Activated CD4-positive, alpha-beta T cell treated with anti-CD3 and anti-CD28 coated beads for 36 hours (primary cell): Measurements from ENCODE around the gene TCP1. TPM values are rescaled to one million over a fixed set of nuclear protein-coding genes. Genes with fewer than 3 reads are reported as not detected.
A peak's percentile ranks its signal among the peaks of the same experiment; 100 is the strongest.
"Not testable (repeated sequence)": the region's sequence is repeated elsewhere in the genome, so short reads cannot be mapped to it uniquely, and the experiment has no call there.

Experiments used
- ATAC-seq: fragments of 200-7000 bp; cut with Tn5 transposase; one replicate; pipeline ENCODE4 v1.10.0; 2021; ENCODE audit warnings: mild to moderate bottlenecking, moderate library complexity
- CTCF ChIA-PET: fragments of 350-600 bp; sonication (Branson Sonifier 250); formaldehyde crosslinking; loops from one replicate; lab custom pipeline; 2021; ENCODE audit warnings: antibody characterized with exemption; lab: Charles Lee
- POLR2A ChIA-PET: fragments of 350-600 bp; sonication (Branson Sonifier 250); formaldehyde crosslinking; loops from one replicate; lab custom pipeline; 2021; ENCODE audit warnings: antibody characterized with exemption, inconsistent platforms; lab: Charles Lee
- DNase-seq: peaks from one replicate; pipeline ENCODE4 v3.0.0-alpha.2; 2020
- H3K27ac Mint-ChIP-seq: one replicate; pipeline ENCODE4 v1.8.0; 2021; ENCODE audit warnings: mixed read lengths
- H3K27me3 Mint-ChIP-seq: one replicate; pipeline ENCODE4 v1.8.0; 2021; ENCODE audit warnings: mixed read lengths
- H3K36me3 Mint-ChIP-seq: one replicate; pipeline ENCODE4 v1.8.0; 2021; ENCODE audit warnings: low read depth, mixed read lengths
- H3K4me1 Mint-ChIP-seq: one replicate; pipeline ENCODE4 v1.8.0; 2021; ENCODE audit warnings: mixed read lengths
- H3K4me3 Mint-ChIP-seq: one replicate; pipeline ENCODE4 v1.8.0; 2021; ENCODE audit warnings: mild to moderate bottlenecking, moderate library complexity, mixed read lengths
- H3K9me3 Mint-ChIP-seq: one replicate; pipeline ENCODE4 v1.8.0; 2021; ENCODE audit warnings: low read depth, mixed read lengths
- intact Hi-C, 2 experiments: fragments of 100-400 bp; cut with DNase I in 1 of 2; cut with micrococcal nuclease in 1 of 2; formaldehyde crosslinking; loops; one replicate each; pipeline versions ENCODE4 v1.14.2 to v1.15.1; 2022 to 2024; cut with DNase I, micrococcal nuclease
- total RNA-seq, 2 experiments: library from RNA; stranded (reverse); gene quantifications; one replicate each; pipeline ENCODE4 v1.2.3, GENCODE V29; 2021

The TCP1 gene
- total RNA-seq, 2 experiments from 2014 or later = 358 to 496 TPM

DNA sequence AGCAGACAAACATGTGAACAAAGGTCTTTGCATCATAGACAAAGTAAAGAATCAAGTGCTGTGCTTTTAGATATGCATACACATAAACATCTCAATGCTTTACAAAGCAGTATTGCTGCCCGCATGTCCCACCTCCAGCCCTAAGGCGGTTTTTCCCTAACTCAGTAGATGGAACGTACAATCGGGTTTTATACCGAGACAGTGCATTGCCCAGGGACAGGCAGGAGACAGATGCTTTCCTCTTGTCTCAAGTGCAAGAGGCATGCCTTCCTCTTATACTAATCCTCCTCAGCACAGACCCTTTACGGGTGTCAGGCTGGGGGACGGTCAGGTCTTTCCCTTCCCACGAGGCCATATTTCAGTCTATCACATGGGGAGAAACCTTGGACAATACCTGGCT lies 5.6 kb upstream of the TCP1 start:
- CTCF ChIA-PET, DNase-seq, H3K27ac Mint-ChIP-seq, POLR2A ChIA-PET, H3K9me3 Mint-ChIP-seq, ATAC-seq, H3K4me3 Mint-ChIP-seq, H3K27me3 Mint-ChIP-seq: not testable (repeated sequence)
- intact Hi-C loops = loop anchor here in 1 of 2 experiments (5.0 kb wide), 1 partner anchor 137 kb away; no protein-coding TSS in a partner anchor
- H3K36me3 Mint-ChIP-seq = peaks cover 75% of the 10 kb centered on the region
- peaks cover 58% of the 10 kb centered on the region for H3K4me1 Mint-ChIP-seq

DNA sequence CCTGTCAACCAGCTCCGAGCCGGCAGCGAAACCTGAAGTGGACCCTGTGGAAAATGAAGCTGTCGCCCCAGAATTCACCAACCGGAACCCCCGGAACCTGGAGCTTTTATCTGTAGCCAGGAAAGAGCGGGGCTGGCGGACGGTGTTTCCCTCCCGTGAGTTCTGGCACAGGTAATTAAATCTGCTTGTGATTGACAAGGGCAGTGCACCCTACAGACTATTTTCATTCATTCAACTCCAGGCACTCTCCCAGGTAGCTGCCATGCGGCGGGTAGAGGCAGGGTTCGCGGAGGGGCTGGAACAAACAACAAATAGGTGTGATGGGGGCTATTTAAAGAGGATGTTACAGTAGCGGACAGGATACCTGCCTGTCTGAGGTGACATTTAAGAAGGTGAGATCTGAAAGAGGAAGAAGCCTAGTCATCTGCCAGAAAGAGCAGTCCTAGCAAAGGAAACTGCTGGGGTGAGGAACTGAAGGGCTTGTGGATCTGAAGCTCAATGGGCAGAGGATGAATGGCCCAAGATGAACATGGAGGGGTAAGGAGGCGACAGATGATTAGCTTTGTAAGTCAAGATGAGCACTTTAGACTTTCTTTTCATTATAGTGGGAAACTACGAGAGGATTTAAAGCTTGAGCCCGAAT lies 1.7 kb upstream of the TCP1 start:
- intact Hi-C loops = loop anchor here (1.0 to 5.0 kb wide), 3 partner anchors 98 to 141 kb away; partner anchors contain the start of gene SOD2 (in 1 of the 2)
- H3K27ac Mint-ChIP-seq = peak overlapping the region; percentile 99
- no peaks in the 10 kb centered on the region for H3K27me3 Mint-ChIP-seq
- ChIA-PET POLR2A (interaction anchor here (0.7 to 5.6 kb wide), 3 partner anchors 30 to 114 kb away, joined by 3 to 44 read pairs (median 4); partner anchors contain the start of gene WTAP), CTCF (interaction anchor here (0.6 to 2.9 kb wide), 7 partner anchors 9 to 111 kb away, joined by 3 to 13 read pairs (median 4); no protein-coding TSS in a partner anchor)
- peaks cover 69% of the 10 kb centered on the region for H3K36me3 Mint-ChIP-seq
- DNase-seq (peak; percentile 41), ATAC-seq (no peak)
- peak overlapping the region; percentile 86 for H3K4me3 Mint-ChIP-seq
- H3K9me3 Mint-ChIP-seq = no peaks in the 10 kb centered on the region
- peaks cover 57% of the 10 kb centered on the region for H3K4me1 Mint-ChIP-seq

GRCh38 chr6:159790149-159790955 lies 950 bp upstream of the TCP1 start, which contains the start of gene MRPL18:
MRPL18 (plus strand) TSS chr6:159790467; CDS start chr6:159790588, 121 bp downstream.
- intact Hi-C loops = loop anchor here (1.0 to 5.0 kb wide), 3 partner anchors 98 to 142 kb away; partner anchors contain the start of gene SOD2 (in 1 of the 2)
- peaks cover 75% of the 10 kb centered on the region for H3K36me3 Mint-ChIP-seq
- no peaks in the 10 kb centered on the region for H3K9me3 Mint-ChIP-seq
- POLR2A ChIA-PET = interaction anchor here (0.5 to 5.6 kb wide), 13 partner anchors 20 to 730 kb away, joined by 3 to 44 read pairs (median 5); partner anchors contain the start of genes ACAT2, IGF2R, SOD2 and WTAP
- H3K27ac Mint-ChIP-seq = peak within 1 kb of the TSS; percentile 99
- DNase-seq (peak; percentile 94), ATAC-seq (peak; percentile 85)
- CTCF ChIA-PET = interaction anchor here (0.6 to 2.9 kb wide), 13 partner anchors 8 to 183 kb away, joined by 3 to 13 read pairs (median 4); no protein-coding TSS in a partner anchor
- H3K4me3 Mint-ChIP-seq = peak within 1 kb of the TSS; percentile 86
- H3K27me3 Mint-ChIP-seq = no peaks in the 10 kb centered on the region
- peaks cover 60% of the 10 kb centered on the region for H3K4me1 Mint-ChIP-seq

DNA sequence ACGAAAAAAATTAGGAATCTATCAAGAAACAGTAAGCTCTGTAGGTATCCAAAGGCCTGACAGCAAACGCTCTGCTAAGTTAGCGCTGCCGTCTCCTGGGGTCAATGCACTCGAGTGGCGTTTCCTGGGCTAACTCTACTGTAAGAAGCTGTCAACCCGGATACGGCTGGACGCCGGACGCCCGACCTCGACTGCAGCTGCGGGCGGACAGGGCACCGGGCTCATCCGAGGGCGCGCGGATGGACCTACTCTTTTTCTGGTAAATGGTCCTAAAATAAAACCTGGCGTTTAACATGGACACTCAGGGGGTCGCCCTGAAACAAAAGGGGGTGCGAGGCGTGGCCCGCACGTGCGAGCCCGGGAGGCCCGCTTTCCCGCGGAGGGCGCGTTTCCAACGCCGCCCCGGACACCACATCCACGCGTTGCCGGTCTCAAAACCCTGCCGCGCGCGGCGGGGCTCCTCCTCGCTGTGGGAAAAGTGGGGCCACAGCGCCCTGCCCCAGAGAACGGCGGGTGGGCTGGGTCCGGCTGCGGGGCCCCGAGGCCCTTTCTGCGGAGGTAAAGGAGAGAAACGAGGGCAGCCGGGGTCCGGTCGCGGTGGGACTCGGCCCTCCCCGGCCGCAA lies 537 bp downstream of the TCP1 start:
- H3K27ac Mint-ChIP-seq = peak overlapping the region; percentile 99
- ATAC-seq (no peak), DNase-seq (peak; percentile 49)
- intact Hi-C loops = loop anchor here (1.0 to 5.0 kb wide), 7 partner anchors 27 to 972 kb away; partner anchors contain the start of genes ACAT2 (in 2 of the 2), WTAP (in 2 of the 2), EZR (in 1 of the 2) and IGF2R (in 1 of the 2)
- H3K4me1 Mint-ChIP-seq = peaks cover 60% of the 10 kb centered on the region
- peaks cover 76% of the 10 kb centered on the region for H3K36me3 Mint-ChIP-seq
- peak overlapping the region; percentile 86 for H3K4me3 Mint-ChIP-seq
- no peaks in the 10 kb centered on the region for H3K9me3 Mint-ChIP-seq
- H3K27me3 Mint-ChIP-seq = no peaks in the 10 kb centered on the region
- CTCF ChIA-PET = interaction anchor here (1.4 to 2.9 kb wide), 2 partner anchors 98 to 185 kb away, joined by 3 to 13 read pairs; no protein-coding TSS in a partner anchor
- POLR2A ChIA-PET = interaction anchor here (1.3 to 5.6 kb wide), 4 partner anchors 28 to 180 kb away, joined by 5 to 44 read pairs (median 20); partner anchors contain the start of genes ACAT2, IGF2R, SOD2 and WTAP

- CTCF ChIA-PET = no interaction called here
- ATAC-seq = no peak
- Mint-ChIP-seq H3K36me3 (peaks cover 75% of the 10 kb centered on the region), H3K27ac (peak overlapping the region; percentile 99), H3K27me3 (no peaks in the 10 kb centered on the region), H3K9me3 (no peaks in the 10 kb centered on the region), H3K4me3 (peak overlapping the region; percentile 86), H3K4me1 (peaks cover 60% of the 10 kb centered on the region)
- POLR2A ChIA-PET = interaction anchor here (2.4 to 5.6 kb wide), 3 partner anchors 28 to 95 kb away, joined by 15 to 44 read pairs (median 24); partner anchors contain the start of genes ACAT2, SOD2 and WTAP
- intact Hi-C loops = loop anchor here in 1 of 2 experiments (2.0 to 5.0 kb wide), 3 partner anchors 36 to 971 kb away; partner anchors contain the start of gene EZR
- DNase-seq = peak; percentile 38
Observed at GRCh38 chr6:159788276-159788675, 1.1 kb downstream of the TCP1 start.

- DNase-seq = no peak
- Mint-ChIP-seq H3K36me3 (peaks cover 61% of the 10 kb centered on the region), H3K27ac (peak overlapping the region; percentile 17), H3K27me3 (no peaks in the 10 kb centered on the region), H3K9me3 (no peaks in the 10 kb centered on the region), H3K4me1 (peaks cover 20% of the 10 kb centered on the region), H3K4me3 (no peak overlapping the region)
- ATAC-seq = no peak
- intact Hi-C loops = no loop called here
- POLR2A ChIA-PET = no interaction called here
- CTCF ChIA-PET = no interaction called here
Observed at GRCh38 chr6:159778542-159779103, 10.8 kb downstream of the TCP1 start.

DNA sequence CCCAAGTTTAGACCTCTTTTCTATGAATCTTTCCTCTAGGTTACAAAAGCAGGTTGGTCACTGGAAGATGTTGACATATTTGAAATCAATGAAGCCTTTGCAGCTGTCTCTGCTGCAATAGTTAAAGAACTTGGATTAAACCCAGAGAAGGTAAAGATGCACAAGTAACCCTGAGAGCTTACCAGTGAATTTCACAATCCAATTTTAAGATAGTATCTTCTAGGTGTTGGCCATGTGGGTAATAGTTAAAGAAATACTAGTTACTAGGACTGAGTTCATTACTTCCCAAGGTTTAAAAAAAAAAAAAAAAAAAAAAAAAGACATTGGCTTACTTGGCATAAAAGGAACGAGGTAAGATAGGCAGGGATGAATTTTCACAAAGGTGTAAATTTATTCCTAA lies 11.3 kb downstream of the TCP1 start:
- CTCF ChIA-PET = no interaction called here
- Mint-ChIP-seq H3K27ac (peak overlapping the region; percentile 17), H3K4me3 (no peak overlapping the region), H3K27me3 (no peaks in the 10 kb centered on the region), H3K9me3 (no peaks in the 10 kb centered on the region), H3K36me3 (peaks cover 59% of the 10 kb centered on the region), H3K4me1 (peaks cover 17% of the 10 kb centered on the region)
- POLR2A ChIA-PET = no interaction called here
- intact Hi-C loops = no loop called here
- ATAC-seq (no peak), DNase-seq (no peak)

DNA sequence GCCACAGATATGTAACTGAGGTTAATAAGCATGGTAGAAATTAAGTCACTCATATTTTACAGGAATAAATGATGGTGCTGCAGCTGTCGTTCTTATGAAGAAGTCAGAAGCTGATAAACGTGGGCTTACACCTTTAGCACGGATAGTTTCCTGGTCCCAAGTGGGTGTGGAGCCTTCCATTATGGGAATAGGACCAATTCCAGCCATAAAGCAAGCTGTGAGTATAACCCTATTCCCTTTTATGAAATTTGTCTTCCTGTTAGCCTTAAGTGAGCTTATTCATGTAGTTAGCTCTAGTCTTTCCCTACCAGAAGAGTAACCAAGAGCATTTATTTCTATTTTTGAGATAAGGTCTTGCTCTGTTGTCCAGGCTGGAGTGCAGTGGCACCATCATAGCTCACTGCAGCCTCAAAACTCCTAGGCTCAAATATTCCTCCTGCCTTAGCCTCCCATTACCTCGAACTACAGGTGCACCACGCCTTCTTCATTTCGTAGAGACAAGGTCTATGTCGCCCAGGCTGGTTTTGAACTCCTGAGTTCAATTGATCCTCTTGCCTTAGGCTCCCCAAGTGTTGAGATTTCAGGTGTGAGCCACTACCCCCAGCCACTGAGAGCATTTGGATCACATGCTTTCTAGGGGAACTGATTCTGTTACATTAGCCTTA lies 12.0 kb downstream of the TCP1 start:
- DNase-seq = no peak
- Mint-ChIP-seq H3K27ac (peak overlapping the region; percentile 6), H3K9me3 (no peaks in the 10 kb centered on the region), H3K27me3 (no peaks in the 10 kb centered on the region), H3K36me3 (peaks cover 51% of the 10 kb centered on the region), H3K4me1 (peaks cover 9% of the 10 kb centered on the region), H3K4me3 (no peak overlapping the region)
- POLR2A ChIA-PET = interaction anchor here (0.9 to 1.0 kb wide), 2 partner anchors 11 to 16 kb away, joined by 3 read pairs; partner anchors contain the start of gene ACAT2
- ATAC-seq = no peak
- CTCF ChIA-PET = interaction anchor here (1.1 kb wide), 1 partner anchor 74 kb away, joined by 3 read pairs; no protein-coding TSS in a partner anchor
- intact Hi-C loops = no loop called here

DNA sequence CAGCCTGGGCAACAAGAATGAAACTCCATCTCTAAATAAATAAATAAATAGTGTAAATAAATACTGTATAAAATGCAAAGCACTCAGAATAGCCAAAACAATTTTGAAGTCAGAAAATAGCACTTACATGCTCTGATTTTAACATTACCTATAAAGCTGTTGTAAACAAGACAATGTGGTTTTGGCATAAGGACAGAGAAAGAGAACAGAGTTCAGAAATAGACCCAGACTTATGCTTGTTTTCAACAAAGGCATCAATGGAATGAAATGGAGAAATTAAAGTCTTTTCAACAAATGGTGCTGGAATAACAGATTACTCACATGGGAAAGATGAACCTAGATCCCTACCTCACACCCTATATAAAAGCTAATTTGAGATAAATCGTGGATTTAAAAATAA lies 17.2 kb downstream of the TCP1 start:
- ChIA-PET POLR2A (interaction anchor here (1.1 to 1.2 kb wide), 2 partner anchors 10 kb away, joined by 4 read pairs; partner anchors contain the start of gene ACAT2), CTCF (no interaction called here)
- intact Hi-C loops = no loop called here
- peaks cover 10% of the 10 kb centered on the region for H3K4me1 Mint-ChIP-seq
- DNase-seq = no peak
- no peak for ATAC-seq
- no peak overlapping the region for H3K4me3 Mint-ChIP-seq
- H3K36me3 Mint-ChIP-seq = peaks cover 48% of the 10 kb centered on the region
- H3K9me3 Mint-ChIP-seq = peaks cover 2% of the 10 kb centered on the region
- no peak overlapping the region for H3K27ac Mint-ChIP-seq
- no peaks in the 10 kb centered on the region for H3K27me3 Mint-ChIP-seq

DNA sequence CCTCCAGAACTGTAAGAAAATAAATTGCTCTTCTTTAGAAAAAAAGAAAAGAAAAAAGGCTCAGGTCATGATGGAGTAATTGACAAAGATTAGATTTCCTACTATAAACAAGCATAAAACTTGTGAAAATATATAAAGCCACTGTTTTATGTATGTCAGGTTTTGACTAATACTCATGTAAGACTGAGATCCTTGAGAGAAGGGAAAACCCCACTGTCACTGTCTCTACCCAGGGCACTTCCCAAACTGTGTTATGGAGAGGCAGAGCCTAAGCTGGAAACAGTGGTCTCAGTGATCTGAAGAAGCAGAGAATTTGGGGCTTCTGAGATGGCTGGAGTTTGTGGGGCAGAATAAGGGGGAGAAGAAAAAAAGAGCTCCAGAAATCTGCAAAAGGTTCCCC lies 19.9 kb downstream of the TCP1 start:
- ChIA-PET POLR2A (interaction anchor here (0.6 to 0.7 kb wide), 2 partner anchors 8 to 38 kb away, joined by 3 read pairs; no protein-coding TSS in a partner anchor), CTCF (interaction anchor here (0.6 to 1.4 kb wide), 5 partner anchors 11 to 37 kb away, joined by 3 to 5 read pairs (median 3); no protein-coding TSS in a partner anchor)
- peaks cover 62% of the 10 kb centered on the region for H3K36me3 Mint-ChIP-seq
- no peak for DNase-seq
- peak; percentile 86 for ATAC-seq
- H3K4me3 Mint-ChIP-seq = no peak overlapping the region
- H3K9me3 Mint-ChIP-seq = peaks cover 2% of the 10 kb centered on the region
- peaks cover 17% of the 10 kb centered on the region for H3K4me1 Mint-ChIP-seq
- no peak overlapping the region for H3K27ac Mint-ChIP-seq
- no peaks in the 10 kb centered on the region for H3K27me3 Mint-ChIP-seq
- intact Hi-C loops = no loop called here
